Fibroblast of mammary gland (primary cell): ENCODE measurements around the gene N4BP3.
"Not testable (repeated sequence)": the region's sequence is repeated elsewhere in the genome, so short reads cannot be mapped to it uniquely, and the experiment has no call there.

ENCODE experiments used
- DNase-seq: peaks from one replicate; pipeline ENCODE4 v3.0.0-alpha.2; 2010; ENCODE audit warnings: low read depth
- H3K4me3 ChIP-seq: 2 replicates; pipeline ENCODE4 v1.5.1; 2011; ENCODE audit warnings: low read depth, mild to moderate bottlenecking, low read length, moderate library complexity; ENCODE audit not compliant: control insufficient read depth
- CTCF ChIP-seq: conservative IDR thresholded peaks from 2 replicates; pipeline ENCODE4 v1.5.1; 2011; ENCODE audit warnings: low read depth, low read length, inconsistent platforms; ENCODE audit not compliant: control insufficient read depth, insufficient read depth

The N4BP3 gene

DNA sequence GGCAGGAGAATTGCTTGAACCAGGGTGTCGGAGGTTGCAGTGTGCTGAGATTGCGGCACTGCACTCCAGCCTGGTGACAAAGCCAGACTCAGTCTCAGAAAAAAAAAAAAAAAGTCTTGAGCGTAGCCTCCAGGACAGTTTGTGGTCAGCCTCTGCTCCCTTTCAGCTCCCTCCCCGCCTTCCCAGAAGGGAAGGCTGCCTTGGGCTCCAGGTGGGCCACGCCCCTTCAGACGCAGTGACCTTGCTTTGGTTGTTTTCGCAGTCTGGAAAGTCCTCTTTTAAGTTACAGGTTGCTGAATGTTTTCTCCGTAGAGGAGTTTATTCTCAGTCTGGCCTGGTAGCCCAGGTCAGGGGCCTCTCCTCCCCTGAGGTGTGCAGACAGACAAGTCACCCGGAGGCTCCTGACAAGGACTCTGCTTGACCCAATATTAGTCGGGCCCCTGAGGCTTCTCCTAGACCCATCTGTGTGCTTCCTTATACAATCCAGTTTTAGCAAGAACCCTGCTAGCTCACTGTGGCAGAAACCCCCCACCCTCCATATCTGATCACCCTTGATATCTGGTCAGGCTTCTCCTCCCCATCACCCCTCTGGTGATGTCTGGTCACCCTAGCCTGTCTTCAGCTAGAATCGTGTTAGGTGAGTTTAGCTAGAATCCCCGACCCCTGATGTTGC is 31.6 kb upstream of the N4BP3 start:
- no peak for TF ChIP-seq CTCF
- no peak overlapping the region for H3K4me3 ChIP-seq
- DNase-seq, result no peak

DNA sequence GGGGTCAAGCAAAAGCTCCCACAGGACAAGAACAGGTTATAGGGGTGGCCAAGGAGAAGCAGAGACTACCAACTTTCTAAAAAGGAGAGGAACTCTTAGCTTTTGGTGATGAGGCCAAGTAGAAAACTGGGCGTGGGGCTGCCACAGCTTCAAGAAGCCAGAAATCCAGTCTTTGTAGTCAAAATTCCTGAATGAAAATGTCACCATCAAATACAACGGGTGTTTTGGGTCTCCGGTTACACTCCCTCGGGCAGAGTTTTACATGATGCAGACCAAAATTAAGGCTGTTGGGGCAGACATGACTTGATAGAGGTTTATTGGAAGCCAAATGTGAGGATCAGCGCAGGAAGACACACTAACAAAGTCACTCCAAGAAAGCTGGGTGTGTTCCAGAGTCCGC is 29.4 kb upstream of the N4BP3 start:
- no peak for TF ChIP-seq CTCF
- no peak for DNase-seq
- H3K4me3 ChIP-seq, result no peak overlapping the region

- DNase-seq, result no peak
- TF ChIP-seq CTCF, result no peak
- H3K4me3 ChIP-seq, result no peak overlapping the region
These were observed 28.0 kb upstream of the N4BP3 start for GRCh38 chr5:178085316-178085715.

- no peak for DNase-seq
- no peak for TF ChIP-seq CTCF
- no peak overlapping the region for H3K4me3 ChIP-seq
These were observed 27.1 kb upstream of the N4BP3 start for GRCh38 chr5:178086266-178086665.

DNA sequence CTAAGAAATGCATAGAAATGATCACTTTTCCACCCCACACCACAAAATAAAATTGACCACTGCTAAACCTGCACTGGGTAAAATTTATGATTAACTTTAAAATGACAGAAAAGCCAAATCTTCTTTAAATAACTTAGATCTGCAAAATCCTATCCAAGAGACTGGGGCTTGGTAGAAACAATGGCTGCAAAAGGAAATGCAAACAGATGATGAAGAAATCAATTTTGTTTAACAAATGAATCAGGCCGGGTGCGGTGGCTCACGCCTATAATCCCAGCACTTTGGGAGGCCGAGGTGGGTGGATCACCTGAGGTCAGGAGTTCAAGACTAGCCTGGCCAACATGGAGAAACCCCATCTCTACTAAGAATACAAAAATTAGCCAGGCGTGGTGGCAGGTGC is 26.1 kb upstream of the N4BP3 start:
- DNase-seq, H3K4me3 ChIP-seq: not testable (repeated sequence)

GRCh38 chr5:178090856-178091255 is 22.5 kb upstream of the N4BP3 start:
- H3K4me3 ChIP-seq, result no peak overlapping the region
- TF ChIP-seq CTCF, result no peak
- no peak for DNase-seq

- no peak for TF ChIP-seq CTCF
- no peak overlapping the region for H3K4me3 ChIP-seq
- no peak for DNase-seq
These were observed 20.2 kb upstream of the N4BP3 start for GRCh38 chr5:178093134-178093533.
